Hepatocyte (in vitro differentiated cells): ENCODE measurements around the gene RANBP17. TPM values are rescaled to one million over a fixed set of nuclear protein-coding genes. Genes with fewer than 3 reads are reported as not detected.

Experiments used
- DNase-seq: peaks from one replicate; pipeline ENCODE4 v3.0.0-alpha.2; 2016; ENCODE audit warnings: low spot score
- H2AFZ ChIP-seq: fragments of 200-600 bp; sonication (generic); 2 replicates; pipeline ENCODE4 v1.6.0; 2016; ENCODE audit warnings: antibody characterized with exemption, mild to moderate bottlenecking
- H3K27ac ChIP-seq: fragments of 200-600 bp; sonication (generic); 2 replicates; pipeline ENCODE4 v1.5.1; 2016; ENCODE audit warnings: mild to moderate bottlenecking
- H3K27me3 ChIP-seq: fragments of 200-600 bp; sonication (generic); 2 replicates; pipeline ENCODE4 v1.6.1; 2016
- H3K36me3 ChIP-seq: fragments of 200-600 bp; sonication (generic); replicated peaks from 2 replicates; pipeline ENCODE4 v1.5.1; 2016; ENCODE audit warnings: low read depth; ENCODE audit not compliant: insufficient read depth
- H3K4me1 ChIP-seq: fragments of 200-600 bp; sonication (generic); 2 replicates; pipeline ENCODE4 v1.5.1; 2016; ENCODE audit warnings: mild to moderate bottlenecking, moderate library complexity; ENCODE audit not compliant: insufficient read depth
- H3K4me2 ChIP-seq: fragments of 200-600 bp; sonication (generic); 2 replicates; pipeline ENCODE4 v1.6.0; 2016
- H3K4me3 ChIP-seq: fragments of 200-600 bp; sonication (generic); 2 replicates; pipeline ENCODE4 v1.5.1; 2016; ENCODE audit warnings: mild to moderate bottlenecking
- H3K79me2 ChIP-seq: fragments of 200-600 bp; sonication (generic); 2 replicates; pipeline ENCODE4 v1.6.0; 2017; ENCODE audit warnings: mild to moderate bottlenecking
- H3K9me2 ChIP-seq: fragments of 200-600 bp; sonication (generic); replicated peaks from 2 replicates; pipeline ENCODE4 v1.6.0; 2017; ENCODE audit warnings: mild to moderate bottlenecking; ENCODE audit not compliant: insufficient read depth
- H3K9me3 ChIP-seq: fragments of 200-600 bp; sonication (generic); 2 replicates; pipeline ENCODE4 v1.5.1; 2016; ENCODE audit warnings: low read depth, mild to moderate bottlenecking
- H4K20me1 ChIP-seq: fragments of 200-600 bp; sonication (generic); 2 replicates; pipeline ENCODE4 v1.6.0; 2016; ENCODE audit warnings: mild to moderate bottlenecking; ENCODE audit not compliant: insufficient read depth, poor library complexity, severe bottlenecking
- CTCF ChIP-seq: fragments of 200-600 bp; sonication (generic); IDR thresholded peaks from 2 replicates; pipeline ENCODE4 v1.5.1; 2016; ENCODE audit warnings: antibody characterized with exemption, mild to moderate bottlenecking; ENCODE audit not compliant: poor library complexity
- EZH2 ChIP-seq: fragments of 200-600 bp; sonication (generic); IDR thresholded peaks from 2 replicates; pipeline ENCODE4 v1.6.1; 2016; ENCODE audit warnings: antibody characterized with exemption, mild to moderate bottlenecking, borderline replicate concordance
- EZH2phosphoT487 ChIP-seq: fragments of 200-600 bp; sonication (generic); IDR thresholded peaks from one replicate; pipeline ENCODE4 v1.6.1; 2018; ENCODE audit warnings: antibody characterized with exemption, mild to moderate bottlenecking, low read depth, moderate library complexity; ENCODE audit not compliant: unreplicated experiment, severe bottlenecking
- WGBS: methylation state at CpG from one replicate; pipeline ENCODE4 v1.1.6; 2016; ENCODE audit warnings: low lambda C conversion rate; ENCODE audit errors: missing lambda C conversion rate; 5-methylcytosine and 5-hydroxymethylcytosine counted together
- polyA plus RNA-seq: library from polyadenylated mRNA; unstranded; fragments of >200 nt; fragmentation: Nextera tagmentation; extraction: Ambion mirVana; gene quantifications from 2 replicates; pipeline ENCODE4 v1.2.1, GENCODE V29; 2016
- total RNA-seq: library from RNA; depleted of rRNA; stranded (reverse); fragments of >200 nt; gene quantifications from 2 replicates; pipeline ENCODE4 v1.2.3, GENCODE V29; 2014

The RANBP17 gene
- total and polyA plus RNA-seq, 2 experiments from 2014 or later = 11.7 to 17.1 TPM

- 85% methylated on average over 5 of the region's 5 CpGs for WGBS
- no peaks in the 10 kb centered on the region for H3K9me3 ChIP-seq
- no peaks in the 10 kb centered on the region for H3K36me3 ChIP-seq
- no peak for DNase-seq
- no peak overlapping the region for H3K4me2 ChIP-seq
- no peaks in the 10 kb centered on the region for H3K9me2 ChIP-seq
- TF ChIP-seq EZH2 (no peak), CTCF (no peak), EZH2phosphoT487 (no peak)
- H3K79me2 ChIP-seq = no peaks in the 10 kb centered on the region
- no peaks in the 10 kb centered on the region for H4K20me1 ChIP-seq
- H3K4me1 ChIP-seq = no peaks in the 10 kb centered on the region
- no peak overlapping the region for H2AFZ ChIP-seq
- H3K4me3 ChIP-seq = no peak overlapping the region
- H3K27ac ChIP-seq = no peak overlapping the region
- no peaks in the 10 kb centered on the region for H3K27me3 ChIP-seq
Observed at GRCh38 chr5:171129308-171129707, 267.5 kb downstream of the RANBP17 start.

GRCh38 chr5:171131497-171131896 is 269.7 kb downstream of the RANBP17 start:
- DNase-seq = no peak
- Histone ChIP-seq H3K36me3 (no peaks in the 10 kb centered on the region), H4K20me1 (no peaks in the 10 kb centered on the region), H3K4me2 (no peak overlapping the region), H2AFZ (no peak overlapping the region), H3K4me1 (no peaks in the 10 kb centered on the region), H3K9me3 (no peaks in the 10 kb centered on the region), H3K9me2 (no peaks in the 10 kb centered on the region), H3K27me3 (no peaks in the 10 kb centered on the region), H3K79me2 (no peaks in the 10 kb centered on the region), H3K27ac (no peak overlapping the region), H3K4me3 (no peak overlapping the region)
- no peak for TF ChIP-seq CTCF
- TF ChIP-seq EZH2 = no peak
- no peak for TF ChIP-seq EZH2phosphoT487

GRCh38 chr5:171137768-171138525 is 276.1 kb downstream of the RANBP17 start:
- TF ChIP-seq CTCF = no peak
- TF ChIP-seq EZH2 = no peak
- TF ChIP-seq EZH2phosphoT487 = no peak
- H3K9me2 ChIP-seq = no peaks in the 10 kb centered on the region
- no peak for DNase-seq
- H3K9me3 ChIP-seq = no peaks in the 10 kb centered on the region
- no peak overlapping the region for H3K4me2 ChIP-seq
- H4K20me1 ChIP-seq = no peaks in the 10 kb centered on the region
- H3K4me1 ChIP-seq = no peaks in the 10 kb centered on the region
- no peaks in the 10 kb centered on the region for H3K27me3 ChIP-seq
- no peak overlapping the region for H2AFZ ChIP-seq
- 88% methylated on average over 1 of the region's 1 CpG for WGBS
- H3K27ac ChIP-seq = no peak overlapping the region
- H3K79me2 ChIP-seq = no peaks in the 10 kb centered on the region
- no peaks in the 10 kb centered on the region for H3K36me3 ChIP-seq
- H3K4me3 ChIP-seq = no peak overlapping the region

- H3K27ac ChIP-seq = no peak overlapping the region
- DNase-seq = no peak
- no peak overlapping the region for H2AFZ ChIP-seq
- no peak for TF ChIP-seq CTCF
- TF ChIP-seq EZH2 = no peak
- TF ChIP-seq EZH2phosphoT487 = no peak
- no peaks in the 10 kb centered on the region for H3K4me1 ChIP-seq
- H3K9me3 ChIP-seq = no peaks in the 10 kb centered on the region
- no peak overlapping the region for H3K4me3 ChIP-seq
- no peaks in the 10 kb centered on the region for H3K9me2 ChIP-seq
- no peak overlapping the region for H3K4me2 ChIP-seq
- no peaks in the 10 kb centered on the region for H3K36me3 ChIP-seq
- H4K20me1 ChIP-seq = no peaks in the 10 kb centered on the region
- no peaks in the 10 kb centered on the region for H3K27me3 ChIP-seq
- H3K79me2 ChIP-seq = no peaks in the 10 kb centered on the region
Observed at GRCh38 chr5:171139227-171139626, 277.4 kb downstream of the RANBP17 start.
